Gastroesophageal sphincter (tissue), 4 donors: ENCODE data around the gene SH2D3A. TPM values are rescaled to one million over a fixed set of nuclear protein-coding genes. Genes with fewer than 3 reads are reported as not detected.
A peak's percentile ranks its signal among the peaks of the same experiment; 100 is the strongest.

Experiments used
- ATAC-seq: fragments of 150-250 bp; one replicate; pipeline ENCODE4 v1.9.1; 2016; ENCODE audit warnings: mild to moderate bottlenecking, moderate library complexity
- H3K27ac ChIP-seq, 4 donors: fragments of 200-600 bp; sonication (generic) in 3 of 4; 1 replicate in 3 of 4; 2 replicates in 1 of 4; pipeline ENCODE4 v1.5.1; 2016 to 2019
- H3K27me3 ChIP-seq: fragments of 200-600 bp; sonication (generic); one replicate; pipeline ENCODE4 v1.5.1; 2019
- H3K36me3 ChIP-seq, 2 donors: fragments of 200-600 bp; sonication (generic); one replicate each; pipeline ENCODE4 v1.5.1; 2019; ENCODE audit warnings: control low read depth in 1 of 2
- H3K4me1 ChIP-seq, 3 donors: fragments of 200-600 bp; sonication (generic); 1 replicate in 2 of 3; 2 replicates in 1 of 3; pipeline ENCODE4 v1.5.1; 2016 to 2019; ENCODE audit warnings: control low read depth in 2 of 3
- H3K4me3 ChIP-seq, 2 donors: fragments of 200-600 bp; sonication (generic); one replicate each; pipeline ENCODE4 v1.5.1; 2019; ENCODE audit warnings: mild to moderate bottlenecking in 1 of 2, moderate library complexity in 1 of 2
- H3K9me3 ChIP-seq, 3 donors: fragments of 200-600 bp; sonication (generic); one replicate each; pipeline ENCODE4 v1.5.1; 2017 to 2019; ENCODE audit warnings: control low read depth in 2 of 3
- CTCF ChIP-seq, 4 experiments: fragments of 200-600 bp in 2 of 4; fragments of 450-650 bp in 2 of 4; sonication (generic) in 1 of 4; IDR thresholded peaks; one replicate each; pipeline ENCODE4 v1.5.1; 2017 to 2019; ENCODE audit warnings: antibody characterized with exemption in 4 of 4, mild to moderate bottlenecking in 2 of 4, moderate library complexity in 2 of 4
- EP300 ChIP-seq: sonication (generic); formaldehyde crosslinking; IDR thresholded peaks from one replicate; pipeline ENCODE4 v1.6.1; 2017; ENCODE audit warnings: antibody characterized with exemption, mild to moderate bottlenecking
- POLR2A ChIP-seq, 2 donors: fragments of 450-650 bp; IDR thresholded peaks; one replicate each; pipeline ENCODE4 v1.6.1; 2017; ENCODE audit warnings: antibody characterized with exemption in 2 of 2, mild to moderate bottlenecking in 2 of 2, moderate library complexity in 1 of 2
- POLR2AphosphoS5 ChIP-seq: sonication (generic); formaldehyde crosslinking; IDR thresholded peaks from one replicate; pipeline ENCODE4 v1.6.1; 2017; ENCODE audit warnings: antibody characterized with exemption
- WGBS, 2 donors: methylation state at CpG; one replicate each; pipeline ENCODE4 v1.1.5; 2018; ENCODE audit warnings: low coverage in 1 of 2; 5-methylcytosine and 5-hydroxymethylcytosine counted together
- total RNA-seq, 4 donors: library from RNA; depleted of rRNA; stranded (reverse); fragments of >200 nt; gene quantifications; one replicate each; pipeline ENCODE4 v1.1.0, GENCODE V29; 2016

Gene SH2D3A
- total RNA-seq, 4 donors from 2014 or later, result 0.78 to 5.8 (median 1.7) TPM; not detected in 1

- no peaks in the 10 kb centered on the region for H3K9me3 ChIP-seq
- H3K27me3 ChIP-seq, result peaks cover 19% of the 10 kb centered on the region
- H3K36me3 ChIP-seq, result no peaks in the 10 kb centered on the region
- 23 to 29% methylated on average over 3 to 7 of the region's 13 CpGs for WGBS, 2 donors
- H3K4me3 ChIP-seq, result no peak overlapping the region
- peak; percentile 67 for ATAC-seq
- TF ChIP-seq EP300, result no peak
- TF ChIP-seq CTCF (IDR thresholded peaks at IDR 0.05), result no peak
- peak; percentile 29 for TF ChIP-seq POLR2AphosphoS5
- no peak for TF ChIP-seq POLR2A (IDR thresholded peaks at IDR 0.05)
- H3K4me1 ChIP-seq, result peaks cover 0 to 23% (median 5%) of the 10 kb centered on the region in 3 donors
- H3K27ac ChIP-seq, result peak overlapping the region in 3 of 4 donors; percentile 64 to 67 (median 67)
These were observed 44.1 kb downstream of the SH2D3A start for GRCh38 chr19:6723108-6723618.

GRCh38 chr19:6721773-6722172 is 45.5 kb downstream of the SH2D3A start:
- TF ChIP-seq EP300 (no peak), CTCF (IDR thresholded peaks at IDR 0.05) (no peak)
- peak overlapping the region in 3 of 4 donors; percentile 32 to 67 (median 51) for H3K27ac ChIP-seq

GRCh38 chr19:6721138-6721474 is 46.1 kb downstream of the SH2D3A start:
- Histone ChIP-seq H3K27ac (peak overlapping the region in 3 of 4 donors; percentile 43 to 67 (median 51)), H3K4me3 (no peak overlapping the region), H3K36me3 (peaks cover 0 to 4% of the 10 kb centered on the region in 2 donors), H3K27me3 (peaks cover 35% of the 10 kb centered on the region), H3K4me1 (peaks cover 0 to 23% (median 5%) of the 10 kb centered on the region in 3 donors), H3K9me3 (no peaks in the 10 kb centered on the region)
- TF ChIP-seq CTCF (IDR thresholded peaks at IDR 0.05) (no peak), POLR2A (IDR thresholded peaks at IDR 0.05) (no peak), POLR2AphosphoS5 (no peak), EP300 (no peak)
- no peak for ATAC-seq

More at GRCh38 chr19:6721773-6722172, 45.5 kb downstream of the SH2D3A start:
- no peak for ATAC-seq
- Histone ChIP-seq H3K27me3 (peaks cover 28% of the 10 kb centered on the region), H3K9me3 (no peaks in the 10 kb centered on the region), H3K4me1 (peaks cover 0 to 23% (median 5%) of the 10 kb centered on the region in 3 donors), H3K4me3 (no peak overlapping the region), H3K36me3 (peaks cover 0 to 2% of the 10 kb centered on the region in 2 donors)
- WGBS, 2 donors, result 64 to 77% methylated on average over 5 of the region's 5 CpGs

GRCh38 chr19:6720369-6721137 is 46.7 kb downstream of the SH2D3A start, which contains the start of gene C3:
TSS of gene C3 (minus strand) at chr19:6720650. CDS start at chr19:6720589, 61 bp downstream.
- peak; percentile 86 for ATAC-seq
- H3K27ac ChIP-seq, result peak within 1 kb of the TSS in 3 of 4 donors; percentile 43 to 67 (median 51)
- H3K9me3 ChIP-seq, result no peaks in the 10 kb centered on the region
- TF ChIP-seq POLR2AphosphoS5 (peak; percentile 59), POLR2A (IDR thresholded peaks at IDR 0.05) (peak; percentile 56), EP300 (no peak), CTCF (IDR thresholded peaks at IDR 0.05) (no peak)
- peak within 1 kb of the TSS in 1 of 2 donors; percentile 47 for H3K4me3 ChIP-seq
- H3K36me3 ChIP-seq, result peaks cover 0 to 4% of the 10 kb centered on the region in 2 donors
- WGBS, 2 donors, result 0 to 29% methylated on average over 1 of the region's 4 CpGs
- peaks cover 0 to 21% (median 5%) of the 10 kb centered on the region in 3 donors for H3K4me1 ChIP-seq
- H3K27me3 ChIP-seq, result peaks cover 36% of the 10 kb centered on the region

GRCh38 chr19:6719992-6720368 is 47.3 kb downstream of the SH2D3A start:
- TF ChIP-seq POLR2AphosphoS5 (no peak), CTCF (IDR thresholded peaks at IDR 0.05) (no peak), EP300 (no peak), POLR2A (IDR thresholded peaks at IDR 0.05) (no peak)
- Histone ChIP-seq H3K4me1 (peaks cover 0 to 16% (median 5%) of the 10 kb centered on the region in 3 donors), H3K36me3 (peaks cover 0 to 4% of the 10 kb centered on the region in 2 donors), H3K9me3 (no peaks in the 10 kb centered on the region), H3K4me3 (peak overlapping the region in 1 of 2 donors; percentile 47), H3K27ac (peak overlapping the region in 3 of 4 donors; percentile 17 to 43 (median 39)), H3K27me3 (peaks cover 40% of the 10 kb centered on the region)
- no peak for ATAC-seq
- WGBS, 2 donors, result 85 to 93% methylated on average over 3 of the region's 3 CpGs
